ENCODE data around the gene ADARB1. TPM values are rescaled to one million over a fixed set of nuclear protein-coding genes. Genes with fewer than 3 reads are reported as not detected.

The ADARB1 gene
- total and polyA plus RNA-seq, 2 of the 4 experiments (the other 2 are of a cell fraction), result 39.8 to 47.3 TPM

GRCh38 chr21:45047257-45047656, 27.1 kb upstream of the ADARB1 start:
- Histone ChIP-seq H3K4me3 (ENCODE audit: insufficient read depth, low read depth, low read length) (no peak overlapping the region), H3K9me1 (ENCODE audit: insufficient read depth, low read length) (peaks cover 20% of the 10 kb centered on the region), H4K20me1 (ENCODE audit: insufficient read depth, low read length) (no peaks in the 10 kb centered on the region), H3K18ac (ENCODE audit: low read depth, low read length) (no peak overlapping the region), H3K56ac (ENCODE audit: extremely low read depth, insufficient read depth, low read length) (no peak overlapping the region), H3K27me3 (ENCODE audit: control insufficient read depth, insufficient read depth, low read length) (no peaks in the 10 kb centered on the region), H3K36me3 (ENCODE audit: control insufficient read depth, insufficient read depth, low read length) (no peaks in the 10 kb centered on the region), H3K23ac (ENCODE audit: low read depth, low read length) (no peak overlapping the region), H4K5ac (ENCODE audit: low read depth, low read length) (peak overlapping the region; percentile 11; the same call in 1 of the 2 replicates), H2AFZ (replicated peaks; ENCODE audit: low read length, poor library complexity) (no peak overlapping the region), H2BK20ac (ENCODE audit: low read depth, low read length) (no peak overlapping the region), H3K79me1 (ENCODE audit: low read depth in 1 of 2, low read length in 2 of 2) (peaks cover 6 to 18% of the 10 kb centered on the region in 2 experiments; a peak in 3 of 4 replicates), H3K14ac (replicated peaks; ENCODE audit: low read depth, low read length) (no peak overlapping the region), H2AK5ac (ENCODE audit: low read depth, low read length) (no peak overlapping the region), H3K27ac (ENCODE audit: insufficient read depth, low read length) (no peak overlapping the region), H2BK5ac (ENCODE audit: low read depth, low read length, poor library complexity, severe bottlenecking) (no peak overlapping the region), H3K4me1 (ENCODE audit: control insufficient read depth, insufficient read depth, low read length) (peaks cover 27% of the 10 kb centered on the region), H4K8ac (ENCODE audit: low read depth in 2 of 2, low read length in 2 of 2) (no peak overlapping the region), H2BK120ac (ENCODE audit: low read depth, low read length) (no peak overlapping the region), H3K4ac (ENCODE audit: low read depth, low read length) (no peak overlapping the region), H3K9ac (ENCODE audit: low read depth, low read length) (no peak overlapping the region), H2AK9ac (replicated peaks; ENCODE audit: low read depth, low read length, poor library complexity) (no peak overlapping the region), H2BK15ac (ENCODE audit: low read depth, low read length) (no peak overlapping the region), H3K4me2 (ENCODE audit: low read depth, low read length) (no peak overlapping the region), H3K9me3 (ENCODE audit: control insufficient read depth, insufficient read depth, low read length) (peaks cover 4% of the 10 kb centered on the region), H4K91ac (ENCODE audit: insufficient read depth, low read depth, low read length) (no peak overlapping the region; the same call in 1 of the 2 replicates)
- TF ChIP-seq ELK1 (IDR thresholded peaks at IDR 0.05; ENCODE audit: borderline replicate concordance, low read depth, low read length) (no peak), BHLHE40 (IDR thresholded peaks at IDR 0.05; ENCODE audit: low read depth, low read length) (no peak), RCOR1 (IDR thresholded peaks at IDR 0.05; ENCODE audit: insufficient replicate concordance, low read length) (no peak), MXI1 (IDR thresholded peaks at IDR 0.05; ENCODE audit: borderline replicate concordance, low read depth, low read length) (no peak), MAFK (IDR thresholded peaks at IDR 0.05; ENCODE audit: low read depth, low read length) (no peak), FOS (IDR thresholded peaks at IDR 0.05; ENCODE audit: low read depth, low read length) (no peak), CHD1 (IDR thresholded peaks at IDR 0.05; ENCODE audit: low read depth, low read length) (no peak), RAD21 (IDR thresholded peaks at IDR 0.05; ENCODE audit: low read length) (no peak), POLR2A (IDR thresholded peaks at IDR 0.05; ENCODE audit: low read depth, low read length) (no peak), CEBPB (IDR thresholded peaks at IDR 0.05; ENCODE audit: low read depth, low read length) (no peak), MAZ (IDR thresholded peaks at IDR 0.05; ENCODE audit: borderline replicate concordance, low read depth, low read length) (no peak)
- TF ChIP-seq, protein P1, sequence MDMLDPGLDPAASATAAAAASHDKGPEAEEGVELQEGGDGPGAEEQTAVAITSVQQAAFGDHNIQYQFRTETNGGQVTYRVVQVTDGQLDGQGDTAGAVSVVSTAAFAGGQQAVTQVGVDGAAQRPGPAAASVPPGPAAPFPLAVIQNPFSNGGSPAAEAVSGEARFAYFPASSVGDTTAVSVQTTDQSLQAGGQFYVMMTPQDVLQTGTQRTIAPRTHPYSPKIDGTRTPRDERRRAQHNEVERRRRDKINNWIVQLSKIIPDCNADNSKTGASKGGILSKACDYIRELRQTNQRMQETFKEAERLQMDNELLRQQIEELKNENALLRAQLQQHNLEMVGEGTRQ (IDR thresholded peaks at IDR 0.05; ENCODE audit: low read depth, low read length), result no peak
- dilution Hi-C loops (cut with HindIII; ENCODE audit: low sequenced_read_pairs, unreplicated experiment), result no loop called here
- POLR2A ChIA-PET (ENCODE audit: unreplicated experiment), result no interaction called here
- ATAC-seq (ENCODE audit: low read depth) (no peak), DNase-seq (no peak)
- CTCF ChIA-PET, result no interaction called here
- in situ Hi-C loops (cut with MboI; ENCODE audit: low sequenced_read_pairs), result no loop called here
- BruUV-seq (replicated peaks), result no TSS peak
- intact Hi-C loops (cut with micrococcal nuclease), result no loop called here
- WGBS, 2 experiments (ENCODE audit: extremely low coverage in 2 of 2, insufficient read length in 1 of 2), result no CpG with 5 or more reads among the region's 1 CpG

Measured in IMR-90 (cell line).